GM04503 (cell line): ENCODE results near the gene TMEM170B.

ENCODE experiments used
- DNase-seq: peaks from one replicate; pipeline ENCODE4 v3.0.0-alpha.2; 2012; ENCODE audit warnings: low read depth

Gene TMEM170B

GRCh38 chr6:11616200-11616611, 78.7 kb downstream of the TMEM170B start:
- DNase-seq: peak; percentile 99

- no peak for DNase-seq
Observed at GRCh38 chr6:11618533-11618932, 81.0 kb downstream of the TMEM170B start.

- no peak for DNase-seq
Observed at GRCh38 chr6:11621119-11621518, 83.6 kb downstream of the TMEM170B start.

GRCh38 chr6:11622156-11622555, 84.6 kb downstream of the TMEM170B start:
- no peak for DNase-seq

GRCh38 chr6:11623272-11623671, 85.7 kb downstream of the TMEM170B start:
- DNase-seq: no peak

- DNase-seq: no peak
Observed at GRCh38 chr6:11625302-11625701, 87.8 kb downstream of the TMEM170B start.

GRCh38 chr6:11626356-11626755, 88.8 kb downstream of the TMEM170B start:
- DNase-seq: no peak

GRCh38 chr6:11628562-11628961, 91.0 kb downstream of the TMEM170B start:
- DNase-seq: no peak

- DNase-seq: no peak
Observed at GRCh38 chr6:11631008-11631407, 93.5 kb downstream of the TMEM170B start.

- no peak for DNase-seq
Observed at GRCh38 chr6:11631539-11631938, 94.0 kb downstream of the TMEM170B start.

- DNase-seq: no peak
Observed at GRCh38 chr6:11632231-11632630, 94.7 kb downstream of the TMEM170B start.

- DNase-seq: no peak
Observed at GRCh38 chr6:11632795-11633511, 95.4 kb downstream of the TMEM170B start.
